A549 (cell line): ENCODE measurements around the gene TM4SF1. TPM values are rescaled to one million over a fixed set of nuclear protein-coding genes. Genes with fewer than 3 reads are reported as not detected.

ENCODE experiments used
- ATAC-seq, 2 experiments: fragments of 200-7000 bp in 1 of 2; fragments of >200 bp in 1 of 2; cut with Nextera tagmentation in 1 of 2; cut with Tn5 transposase in 1 of 2; 3 replicates each; pipeline versions ENCODE4 v1.8.0 to v1.9.1; 2018 to 2020; ENCODE audit warnings: mild to moderate bottlenecking in 1 of 2, moderate library complexity in 1 of 2
- CTCF ChIA-PET: fragments of 300-600 bp; sonication (Branson Sonifier 250); formaldehyde crosslinking; extraction: SDS; loops from one replicate; lab custom pipeline; 2021; ENCODE audit warnings: antibody characterized with exemption, inconsistent platforms; lab: Yijun Ruan, JAX
- POLR2A ChIA-PET: fragments of 350-600 bp; formaldehyde crosslinking; extraction: SDS; loops from one replicate; lab custom pipeline; 2021; ENCODE audit warnings: antibody characterized with exemption, inconsistent platforms; lab: Yijun Ruan, JAX
- DNase-seq, 2 experiments: peaks; one replicate each; pipeline versions ENCODE4 v3.0.0 to v3.0.0-alpha.2; 2011 to 2016; ENCODE audit warnings: low read depth in 1 of 2, low spot score in 1 of 2
- FAIRE-seq: peaks from 2 replicates; lab custom pipeline; 2011; peaks lifted over from hg19 to GRCh38; lab: Jason Lieb, UNC
- H3K27ac ChIP-seq, 2 experiments: fragments of >200 bp; sonication (Bioruptor Twin); formaldehyde crosslinking; 3 replicates each; pipeline ENCODE4 v1.5.1; 2016 to 2017
- H3K4me1 ChIP-seq: fragments of >200 bp; sonication (Bioruptor Twin); formaldehyde crosslinking; 3 replicates; pipeline ENCODE4 v1.6.1; 2016
- H3K4me2 ChIP-seq: fragments of >200 bp; sonication (Bioruptor Twin); formaldehyde crosslinking; 3 replicates; pipeline ENCODE4 v1.6.1; 2016
- H3K4me3 ChIP-seq: fragments of >200 bp; sonication (Bioruptor Twin); formaldehyde crosslinking; 3 replicates; pipeline ENCODE4 v1.5.1; 2016
- H3K9me3 ChIP-seq: fragments of >200 bp; sonication (Bioruptor Twin); formaldehyde crosslinking; 3 replicates; pipeline ENCODE4 v1.6.1; 2016
- CEBPB ChIP-seq, 2 experiments: fragments of >200 bp in 1 of 2; sonication (Bioruptor Twin) in 1 of 2; formaldehyde crosslinking in 1 of 2; IDR thresholded peaks; 2 replicates each; pipeline ENCODE4 v1.6.1; 2012 to 2016
- CHD2 ChIP-seq: fragments of 150-350 bp; IDR thresholded peaks from 2 replicates; pipeline ENCODE4 v1.6.1; 2014; ENCODE audit warnings: low read length; ENCODE audit not compliant: partially characterized antibody
- CTCF ChIP-seq: fragments of >200 bp; sonication (Bioruptor Twin); formaldehyde crosslinking; IDR thresholded peaks from 3 replicates; pipeline ENCODE4 v1.5.1; 2016
- EHF ChIP-seq: fragments of 250-450 bp; sonication (Bioruptor Pico); IDR thresholded peaks from 2 replicates; pipeline ENCODE4 v1.5.0; 2020; ENCODE audit warnings: mild to moderate bottlenecking
- EP300 ChIP-seq, 2 experiments: fragments of >200 bp; sonication (Bioruptor Twin); formaldehyde crosslinking; IDR thresholded peaks; 2 replicates in 1 of 2; 3 replicates in 1 of 2; pipeline ENCODE4 v1.6.1; 2016 to 2017
- FOSB ChIP-seq: fragments of 250-450 bp; sonication (Bioruptor Pico); IDR thresholded peaks from 2 replicates; pipeline ENCODE4 v1.5.0; 2020; ENCODE audit warnings: mild to moderate bottlenecking, moderate library complexity
- FOSL2 ChIP-seq, 2 experiments: fragments of 450-650 bp in 1 of 2; fragments of >200 bp in 1 of 2; sonication (Bioruptor Twin) in 1 of 2; formaldehyde crosslinking; IDR thresholded peaks; 2 replicates each; pipeline versions ENCODE4 v1.5.0 to v1.6.1; 2016 to 2020; ENCODE audit warnings: mild to moderate bottlenecking in 1 of 2, moderate library complexity in 1 of 2
- GATA3 ChIP-seq: IDR thresholded peaks from 2 replicates; pipeline ENCODE4 v1.6.1; 2012; ENCODE audit warnings: borderline replicate concordance
- HDAC2 ChIP-seq: fragments of 200-600 bp; sonication (generic); IDR thresholded peaks from 2 replicates; pipeline ENCODE4 v1.6.1; 2016
- HEYL ChIP-seq: fragments of 250-450 bp; sonication (Bioruptor Pico); IDR thresholded peaks from 2 replicates; pipeline ENCODE4 v1.8.0; 2021; ENCODE audit warnings: mild to moderate bottlenecking, moderate library complexity
- HOXA7 ChIP-seq: fragments of 250-450 bp; sonication (Bioruptor Pico); IDR thresholded peaks from 2 replicates; pipeline ENCODE4 v1.5.0; 2020; ENCODE audit warnings: mild to moderate bottlenecking, moderate library complexity
- HOXB5 ChIP-seq: fragments of 250-450 bp; sonication (Bioruptor Pico); IDR thresholded peaks from 2 replicates; pipeline ENCODE4 v1.5.0; 2020; ENCODE audit warnings: mild to moderate bottlenecking, moderate library complexity
- JUN ChIP-seq, 2 experiments: fragments of >200 bp; sonication (Bioruptor Twin); formaldehyde crosslinking; IDR thresholded peaks; 2 replicates in 1 of 2; 3 replicates in 1 of 2; pipeline ENCODE4 v1.6.1; 2016 to 2017
- JUNB ChIP-seq: fragments of >200 bp; sonication (Bioruptor Twin); formaldehyde crosslinking; IDR thresholded peaks from 2 replicates; pipeline ENCODE4 v1.6.1; 2016
- MAFK ChIP-seq: fragments of 450-650 bp; IDR thresholded peaks from 2 replicates; pipeline ENCODE4 v1.6.1; 2014; ENCODE audit not compliant: partially characterized antibody
- NFE2L2 ChIP-seq: fragments of 150-350 bp; conservative IDR thresholded peaks from 2 replicates; pipeline ENCODE4 v1.6.1; 2014; ENCODE audit warnings: low read length
- POLR2AphosphoS2 ChIP-seq: conservative IDR thresholded peaks from 2 replicates; pipeline ENCODE4 v1.6.1; 2012; ENCODE audit warnings: low read length, improper control_type of control experiment, inconsistent platforms
- RARB ChIP-seq: fragments of 250-450 bp; sonication (Bioruptor Pico); IDR thresholded peaks from 2 replicates; pipeline ENCODE4 v1.8.0; 2021; ENCODE audit warnings: mild to moderate bottlenecking, moderate library complexity
- RNF2 ChIP-seq: fragments of 200-600 bp; sonication (generic); IDR thresholded peaks from 2 replicates; pipeline ENCODE4 v1.6.1; 2016; ENCODE audit warnings: low read depth, mild to moderate bottlenecking, antibody characterized with exemption, moderate library complexity, borderline replicate concordance
- TFCP2L1 ChIP-seq: fragments of 250-450 bp; sonication (Bioruptor Pico); IDR thresholded peaks from 2 replicates; pipeline ENCODE4 v1.5.0; 2021; ENCODE audit warnings: mild to moderate bottlenecking
- TP53 ChIP-seq: fragments of 250-450 bp; sonication (Bioruptor Pico); IDR thresholded peaks from 2 replicates; pipeline ENCODE4 v1.5.0; 2021; ENCODE audit warnings: mild to moderate bottlenecking, moderate library complexity
- WGBS: methylation state at CpG from one replicate; pipeline ENCODE4 v1.1.6; 2017; ENCODE audit errors: missing lambda C conversion rate; 5-methylcytosine and 5-hydroxymethylcytosine counted together
- polyA plus RNA-seq, 4 experiments: library from polyadenylated mRNA; depleted of rRNA in 3 of 4; stranded (reverse); fragments of >200 nt; fragmentation: RNase III in 1 of 4; extraction: RNeasy Plus Mini Kit Qiagen cat#74134 plus additional on column Dnase treatment in 1 of 4; gene quantifications; 2 replicates in 3 of 4; 3 replicates in 1 of 4; pipeline ENCODE4 v1.2.3, GENCODE V29; 2011 to 2017
- TF ChIP-seq, protein P1 (sequence below): IDR thresholded peaks from 2 replicates; pipeline ENCODE4 v1.6.1; 2012
- TF ChIP-seq, protein P2 (sequence below): fragments of 200-600 bp; sonication (generic); IDR thresholded peaks from 2 replicates; pipeline ENCODE4 v1.6.1; 2016; ENCODE audit warnings: antibody characterized with exemption, mild to moderate bottlenecking, moderate library complexity
- TF ChIP-seq, protein P3 (sequence below): fragments of 250-450 bp; sonication (Bioruptor Pico); IDR thresholded peaks from 2 replicates; pipeline ENCODE4 v1.5.0; 2021; ENCODE audit warnings: mild to moderate bottlenecking, moderate library complexity, borderline replicate concordance

Gene TM4SF1
- polyA plus RNA-seq, 2 of the 4 experiments (the other 2 are of a cell fraction): 828 to 1,208 TPM

DNA sequence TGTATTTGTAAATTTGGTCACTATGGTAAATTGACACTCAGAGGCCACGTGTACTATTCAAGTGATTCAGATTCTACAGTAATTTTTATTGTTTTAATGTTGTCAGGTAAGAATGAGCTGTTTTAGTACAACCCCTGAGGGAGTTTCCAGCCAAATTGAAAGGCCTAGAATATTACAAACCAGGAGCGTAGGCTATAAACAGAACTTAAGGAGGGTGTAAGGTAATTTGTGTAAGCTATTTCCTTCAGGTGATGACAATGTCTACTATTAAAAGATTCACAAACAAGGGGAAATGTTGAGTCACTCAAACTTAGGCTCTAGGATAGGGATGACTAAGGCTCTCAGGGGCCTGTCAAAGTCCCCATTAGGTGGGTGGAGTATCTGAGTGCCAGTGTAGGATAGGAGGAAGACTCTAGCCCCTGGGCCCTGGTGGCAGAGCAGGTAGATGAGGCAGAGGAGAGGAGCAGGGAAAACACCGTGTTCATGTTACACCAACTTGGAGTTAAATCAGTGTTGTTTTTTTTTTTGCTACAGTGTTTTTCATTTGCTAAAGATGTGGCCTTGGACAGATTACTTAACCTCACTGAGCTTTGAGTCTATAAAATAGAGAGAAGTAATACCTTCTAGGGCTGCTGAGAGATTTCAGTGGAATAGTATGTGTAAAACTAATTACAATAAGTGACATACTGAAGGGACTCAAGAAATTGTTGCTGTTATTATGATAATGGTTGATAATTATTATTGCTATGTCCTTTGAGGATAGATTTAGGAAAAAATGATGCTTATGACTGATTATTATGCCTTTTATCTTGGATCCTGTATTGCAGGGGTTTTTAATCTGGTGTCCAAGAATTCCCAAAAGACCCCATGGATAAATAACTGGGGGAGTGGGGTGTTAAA, 10.3 kb downstream of the TM4SF1 start:
- Histone ChIP-seq H3K9me3 (no peaks in the 10 kb centered on the region), H3K4me2 (peak overlapping the region; percentile 91), H3K4me3 (no peak overlapping the region), H3K4me1 (peaks cover 62% of the 10 kb centered on the region), H3K27ac (peak overlapping the region; percentile 42 to 69)
- DNase-seq (peak; percentile 82 to 95), FAIRE-seq (peak; percentile 82), ATAC-seq (peak; percentile 86 to 89)
- ChIA-PET CTCF (interaction anchor here (0.6 to 1.6 kb wide), 3 partner anchors 12 to 32 kb away, joined by 3 to 4 read pairs (median 4); no protein-coding TSS in a partner anchor), POLR2A (interaction anchor here (0.7 to 1.9 kb wide), 3 partner anchors 9 to 24 kb away, joined by 3 to 9 read pairs (median 4); partner anchors contain the start of gene TM4SF1)
- WGBS: 0% methylated on average over 3 of the region's 3 CpGs
- peak; percentile 68; the same call in 1 of the 2 replicates for TF ChIP-seq FOSL2 (IDR thresholded peaks at IDR 0.05)
- TF ChIP-seq FOSL2 (CRISPR knock-in tag; IDR thresholded peaks at IDR 0.05): peak; percentile 95
- TF ChIP-seq GATA3: peak; percentile 54; the same call in 1 of the 2 replicates
- no peak for TF ChIP-seq EP300 (IDR thresholded peaks at IDR 0.05)
- TF ChIP-seq JUN (IDR thresholded peaks at IDR 0.05): no peak
- TF ChIP-seq RARB: peak; percentile 97
- TF ChIP-seq JUNB: peak; percentile 64
- TF ChIP-seq HOXA7 (CRISPR knock-in tag): peak; percentile 99
- TF ChIP-seq TP53: peak; percentile 88
- TF ChIP-seq HOXB5 (CRISPR knock-in tag): peak; percentile 11; the same call in 1 of the 2 replicates
- TF ChIP-seq, protein P1, sequence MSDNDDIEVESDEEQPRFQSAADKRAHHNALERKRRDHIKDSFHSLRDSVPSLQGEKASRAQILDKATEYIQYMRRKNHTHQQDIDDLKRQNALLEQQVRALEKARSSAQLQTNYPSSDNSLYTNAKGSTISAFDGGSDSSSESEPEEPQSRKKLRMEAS: peak; percentile 48; the same call in 1 of the 2 replicates
- no peak for TF ChIP-seq HDAC2
- TF ChIP-seq FOSB: peak; percentile 99
- peak; percentile 31; the same call in 1 of the 2 replicates for TF ChIP-seq TFCP2L1
- TF ChIP-seq EHF (CRISPR knock-in tag): peak; percentile 0; the same call in 1 of the 2 replicates
- TF ChIP-seq CTCF: no peak
- TF ChIP-seq, protein P2, sequence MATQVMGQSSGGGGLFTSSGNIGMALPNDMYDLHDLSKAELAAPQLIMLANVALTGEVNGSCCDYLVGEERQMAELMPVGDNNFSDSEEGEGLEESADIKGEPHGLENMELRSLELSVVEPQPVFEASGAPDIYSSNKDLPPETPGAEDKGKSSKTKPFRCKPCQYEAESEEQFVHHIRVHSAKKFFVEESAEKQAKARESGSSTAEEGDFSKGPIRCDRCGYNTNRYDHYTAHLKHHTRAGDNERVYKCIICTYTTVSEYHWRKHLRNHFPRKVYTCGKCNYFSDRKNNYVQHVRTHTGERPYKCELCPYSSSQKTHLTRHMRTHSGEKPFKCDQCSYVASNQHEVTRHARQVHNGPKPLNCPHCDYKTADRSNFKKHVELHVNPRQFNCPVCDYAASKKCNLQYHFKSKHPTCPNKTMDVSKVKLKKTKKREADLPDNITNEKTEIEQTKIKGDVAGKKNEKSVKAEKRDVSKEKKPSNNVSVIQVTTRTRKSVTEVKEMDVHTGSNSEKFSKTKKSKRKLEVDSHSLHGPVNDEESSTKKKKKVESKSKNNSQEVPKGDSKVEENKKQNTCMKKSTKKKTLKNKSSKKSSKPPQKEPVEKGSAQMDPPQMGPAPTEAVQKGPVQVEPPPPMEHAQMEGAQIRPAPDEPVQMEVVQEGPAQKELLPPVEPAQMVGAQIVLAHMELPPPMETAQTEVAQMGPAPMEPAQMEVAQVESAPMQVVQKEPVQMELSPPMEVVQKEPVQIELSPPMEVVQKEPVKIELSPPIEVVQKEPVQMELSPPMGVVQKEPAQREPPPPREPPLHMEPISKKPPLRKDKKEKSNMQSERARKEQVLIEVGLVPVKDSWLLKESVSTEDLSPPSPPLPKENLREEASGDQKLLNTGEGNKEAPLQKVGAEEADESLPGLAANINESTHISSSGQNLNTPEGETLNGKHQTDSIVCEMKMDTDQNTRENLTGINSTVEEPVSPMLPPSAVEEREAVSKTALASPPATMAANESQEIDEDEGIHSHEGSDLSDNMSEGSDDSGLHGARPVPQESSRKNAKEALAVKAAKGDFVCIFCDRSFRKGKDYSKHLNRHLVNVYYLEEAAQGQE: peak; percentile 55; the same call in 1 of the 2 replicates
- TF ChIP-seq RNF2: no peak
- peak; percentile 98 for TF ChIP-seq POLR2AphosphoS2
- TF ChIP-seq CEBPB (IDR thresholded peaks at IDR 0.05): peak in 1 of 2 experiments; percentile 2; a peak in 1 of 4 replicates
- TF ChIP-seq, protein P3, sequence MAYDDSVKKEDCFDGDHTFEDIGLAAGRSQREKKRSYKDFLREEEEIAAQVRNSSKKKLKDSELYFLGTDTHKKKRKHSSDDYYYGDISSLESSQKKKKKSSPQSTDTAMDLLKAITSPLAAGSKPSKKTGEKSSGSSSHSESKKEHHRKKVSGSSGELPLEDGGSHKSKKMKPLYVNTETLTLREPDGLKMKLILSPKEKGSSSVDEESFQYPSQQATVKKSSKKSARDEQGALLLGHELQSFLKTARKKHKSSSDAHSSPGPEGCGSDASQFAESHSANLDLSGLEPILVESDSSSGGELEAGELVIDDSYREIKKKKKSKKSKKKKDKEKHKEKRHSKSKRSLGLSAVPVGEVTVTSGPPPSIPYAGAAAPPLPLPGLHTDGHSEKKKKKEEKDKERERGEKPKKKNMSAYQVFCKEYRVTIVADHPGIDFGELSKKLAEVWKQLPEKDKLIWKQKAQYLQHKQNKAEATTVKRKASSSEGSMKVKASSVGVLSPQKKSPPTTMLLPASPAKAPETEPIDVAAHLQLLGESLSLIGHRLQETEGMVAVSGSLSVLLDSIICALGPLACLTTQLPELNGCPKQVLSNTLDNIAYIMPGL (CRISPR knock-in tag): peak; percentile 97
- TF ChIP-seq MAFK: peak; percentile 90
- peak; percentile 46 for TF ChIP-seq NFE2L2
- no peak for TF ChIP-seq HEYL
- peak; percentile 2 for TF ChIP-seq CHD2
